Kidney epithelial cell (primary cell): ENCODE measurements around the gene ATP13A2. TPM values are rescaled to one million over a fixed set of nuclear protein-coding genes. Genes with fewer than 3 reads are reported as not detected.

Experiments used
- DNase-seq: peaks from one replicate; pipeline ENCODE4 v3.0.0-alpha.2; 2010; ENCODE audit warnings: low read depth
- H3K27me3 ChIP-seq: 2 replicates; pipeline ENCODE4 v1.6.0; 2011; ENCODE audit warnings: low read length; ENCODE audit not compliant: control insufficient read depth, insufficient read depth
- H3K36me3 ChIP-seq: 2 replicates; pipeline ENCODE4 v1.5.1; 2011; ENCODE audit warnings: low read length; ENCODE audit not compliant: control insufficient read depth, insufficient read depth
- H3K4me3 ChIP-seq: 2 replicates; pipeline ENCODE4 v1.5.1; 2011; ENCODE audit warnings: low read depth, mild to moderate bottlenecking, control low read depth, low read length
- CTCF ChIP-seq: IDR thresholded peaks from 2 replicates; pipeline ENCODE4 v1.5.1; 2011; ENCODE audit warnings: mild to moderate bottlenecking, moderate library complexity, low read length, control low read depth, inconsistent platforms; ENCODE audit not compliant: insufficient read depth, poor library complexity, severe bottlenecking
- total RNA-seq: library from RNA; depleted of rRNA; stranded (reverse); fragments of >200 nt; gene quantifications from 2 replicates; pipeline ENCODE4 v1.2.3, GENCODE V29; 2015

Gene ATP13A2
- total RNA-seq, 1 donor from 2014 or later = 74.1 TPM

GRCh38 chr1:17007121-17007520 lies 4.6 kb downstream of the ATP13A2 start:
- H3K27me3 ChIP-seq = no peaks in the 10 kb centered on the region
- no peak for DNase-seq
- TF ChIP-seq CTCF = no peak
- H3K4me3 ChIP-seq = no peak overlapping the region
- no peaks in the 10 kb centered on the region for H3K36me3 ChIP-seq

- DNase-seq = no peak
Observed at GRCh38 chr1:17005365-17005740, 6.4 kb downstream of the ATP13A2 start.

GRCh38 chr1:17004466-17005364 lies 7.0 kb downstream of the ATP13A2 start:
- TF ChIP-seq CTCF = peak; percentile 5
- Histone ChIP-seq H3K27me3 (no peaks in the 10 kb centered on the region), H3K4me3 (no peak overlapping the region), H3K36me3 (peaks cover 2% of the 10 kb centered on the region)
- DNase-seq = no peak

More at GRCh38 chr1:17005365-17005740, 6.4 kb downstream of the ATP13A2 start:
- no peaks in the 10 kb centered on the region for H3K27me3 ChIP-seq
- peaks cover 2% of the 10 kb centered on the region for H3K36me3 ChIP-seq
- no peak overlapping the region for H3K4me3 ChIP-seq
- TF ChIP-seq CTCF = no peak

GRCh38 chr1:17002524-17002902 lies 9.2 kb downstream of the ATP13A2 start:
- no peaks in the 10 kb centered on the region for H3K27me3 ChIP-seq
- no peak for TF ChIP-seq CTCF
- no peak for DNase-seq
- H3K4me3 ChIP-seq = no peak overlapping the region
- peaks cover 2% of the 10 kb centered on the region for H3K36me3 ChIP-seq

GRCh38 chr1:17001760-17002523 lies 9.8 kb downstream of the ATP13A2 start:
- no peak for DNase-seq
- H3K27me3 ChIP-seq = no peaks in the 10 kb centered on the region
- TF ChIP-seq CTCF = no peak
- peaks cover 2% of the 10 kb centered on the region for H3K36me3 ChIP-seq
- H3K4me3 ChIP-seq = no peak overlapping the region
